NCI-H524 (cell line): ENCODE data around the gene SNX7.

Source experiments
- DNase-seq, 2 experiments: peaks; one replicate each; lab custom pipeline; 2025; lab: John Stamatoyannopoulos, UW

Gene SNX7

GRCh38 chr1:98766255-98766654, 104.7 kb downstream of the SNX7 start:
- DNase-seq: no peak

GRCh38 chr1:98769162-98769561, 107.6 kb downstream of the SNX7 start:
- DNase-seq: no peak

- no peak for DNase-seq
Observed at GRCh38 chr1:98781906-98782305, 120.4 kb downstream of the SNX7 start.

- DNase-seq: no peak
Observed at GRCh38 chr1:98783821-98784220, 122.3 kb downstream of the SNX7 start.

- DNase-seq: peak in 1 of 2 experiments; percentile 22
Observed at GRCh38 chr1:98791498-98791897, 130.0 kb downstream of the SNX7 start.

- DNase-seq: peak; percentile 17 to 71
Observed at GRCh38 chr1:98792123-98792522, 130.6 kb downstream of the SNX7 start.

- no peak for DNase-seq
Observed at GRCh38 chr1:98793136-98793535, 131.6 kb downstream of the SNX7 start.

GRCh38 chr1:98794196-98794886, 132.8 kb downstream of the SNX7 start:
- peak; percentile 83 to 93 for DNase-seq

- no peak for DNase-seq
Observed at GRCh38 chr1:98796049-98796448, 134.5 kb downstream of the SNX7 start.

GRCh38 chr1:98797506-98797905, 136.0 kb downstream of the SNX7 start:
- no peak for DNase-seq
